Measurements from ENCODE around the gene RCE1.

Gene RCE1

DNA sequence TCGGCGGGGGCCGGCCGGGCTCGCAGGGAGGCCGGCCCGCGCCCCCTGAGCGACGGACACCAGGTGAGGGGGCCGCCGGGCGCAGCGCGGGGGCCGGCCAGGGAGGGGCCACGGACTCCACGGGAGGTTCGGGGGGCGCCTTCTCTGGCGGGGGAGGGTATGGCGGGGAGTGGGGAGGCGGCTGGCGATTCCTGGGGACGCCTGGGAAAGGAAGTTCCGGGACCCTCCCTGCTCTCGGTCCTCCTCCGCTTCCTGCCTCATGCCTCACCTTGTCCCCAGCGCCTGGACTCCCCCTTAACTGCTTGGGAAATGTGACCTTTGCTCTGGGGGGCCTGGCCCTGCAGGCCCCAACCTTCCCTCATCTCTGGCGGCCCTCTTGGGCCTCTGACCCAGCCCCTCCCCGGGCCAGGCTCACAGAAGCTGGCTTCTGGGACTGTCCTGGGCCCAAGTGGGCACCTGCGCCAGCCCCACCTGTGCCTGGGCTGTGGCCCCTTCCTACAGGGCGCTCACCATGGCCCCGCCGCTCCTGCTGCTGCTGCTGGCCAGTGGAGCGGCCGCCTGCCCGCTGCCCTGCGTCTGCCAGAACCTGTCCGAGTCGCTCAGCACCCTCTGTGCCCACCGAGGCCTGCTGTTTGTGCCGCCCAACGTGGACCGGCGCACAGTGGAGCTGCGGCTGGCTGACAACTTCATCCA, 14.1 kb downstream of the RCE1 start:
- H3K27ac ChIP-seq (ENCODE audit: insufficient read depth, low read depth, low read length, poor library complexity, severe bottlenecking): no peak overlapping the region

DNA sequence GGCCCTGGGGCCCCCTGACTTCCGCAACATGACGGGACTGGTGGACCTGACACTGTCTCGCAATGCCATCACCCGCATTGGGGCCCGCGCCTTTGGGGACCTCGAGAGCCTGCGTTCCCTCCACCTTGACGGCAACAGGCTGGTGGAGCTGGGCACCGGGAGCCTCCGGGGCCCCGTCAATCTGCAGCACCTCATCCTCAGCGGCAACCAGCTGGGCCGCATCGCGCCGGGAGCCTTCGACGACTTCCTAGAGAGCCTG, 14.6 kb downstream of the RCE1 start:
- Histone ChIP-seq H3K9me3 (ENCODE audit: control insufficient read depth, low read length) (no peaks in the 10 kb centered on the region), H3K27ac (ENCODE audit: insufficient read depth, low read depth, low read length, poor library complexity, severe bottlenecking) (no peak overlapping the region), H3K4me1 (ENCODE audit: control insufficient read depth, insufficient read depth, low read length) (peaks cover 7% of the 10 kb centered on the region), H3K4me3 (ENCODE audit: insufficient read depth, low read depth, low read length) (peak overlapping the region; percentile 66), H3K36me3 (ENCODE audit: control insufficient read depth, insufficient read depth, low read length) (no peaks in the 10 kb centered on the region), H3K27me3 (ENCODE audit: control insufficient read depth, insufficient read depth, low read length, poor library complexity, severe bottlenecking) (no peaks in the 10 kb centered on the region)
- WGBS, 2 experiments: 93% methylated on average over 19 of the region's 19 CpGs

More for the DNA sequence above, 14.1 kb downstream of the RCE1 start:
- Histone ChIP-seq H3K36me3 (ENCODE audit: control insufficient read depth, insufficient read depth, low read length) (no peaks in the 10 kb centered on the region), H3K4me1 (ENCODE audit: control insufficient read depth, insufficient read depth, low read length) (peaks cover 7% of the 10 kb centered on the region), H3K4me3 (ENCODE audit: insufficient read depth, low read depth, low read length) (peak overlapping the region; percentile 66), H3K27me3 (ENCODE audit: control insufficient read depth, insufficient read depth, low read length, poor library complexity, severe bottlenecking) (no peaks in the 10 kb centered on the region), H3K9me3 (ENCODE audit: control insufficient read depth, low read length) (no peaks in the 10 kb centered on the region)
- 29 to 30% methylated on average over 47 of the region's 47 CpGs for WGBS, 2 experiments

DNA sequence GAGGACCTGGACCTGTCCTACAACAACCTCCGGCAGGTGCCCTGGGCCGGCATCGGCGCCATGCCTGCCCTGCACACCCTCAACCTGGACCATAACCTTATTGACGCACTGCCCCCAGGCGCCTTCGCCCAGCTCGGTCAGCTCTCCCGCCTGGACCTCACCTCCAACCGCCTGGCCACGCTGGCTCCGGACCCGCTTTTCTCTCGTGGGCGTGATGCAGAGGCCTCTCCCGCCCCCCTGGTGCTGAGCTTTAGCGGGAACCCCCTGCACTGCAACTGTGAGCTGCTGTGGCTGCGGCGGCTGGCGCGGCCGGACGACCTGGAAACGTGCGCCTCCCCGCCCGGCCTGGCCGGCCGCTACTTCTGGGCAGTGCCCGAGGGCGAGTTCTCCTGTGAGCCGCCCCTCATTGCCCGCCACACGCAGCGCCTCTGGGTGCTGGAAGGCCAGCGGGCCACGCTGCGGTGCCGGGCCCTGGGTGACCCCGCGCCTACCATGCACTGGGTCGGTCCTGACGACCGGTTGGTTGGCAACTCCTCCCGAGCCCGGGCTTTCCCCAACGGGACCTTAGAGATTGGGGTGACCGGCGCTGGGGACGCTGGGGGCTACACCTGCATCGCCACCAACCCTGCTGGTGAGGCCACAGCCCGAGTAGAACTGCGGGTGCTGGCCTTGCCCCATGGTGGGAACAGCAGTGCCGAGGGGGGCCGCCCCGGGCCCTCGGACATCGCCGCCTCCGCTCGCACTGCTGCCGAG, 15.1 kb downstream of the RCE1 start:
- Histone ChIP-seq H3K27me3 (ENCODE audit: control insufficient read depth, insufficient read depth, low read length, poor library complexity, severe bottlenecking) (no peaks in the 10 kb centered on the region), H3K27ac (ENCODE audit: insufficient read depth, low read depth, low read length, poor library complexity, severe bottlenecking) (no peak overlapping the region), H3K4me3 (ENCODE audit: insufficient read depth, low read depth, low read length) (no peak overlapping the region), H3K36me3 (ENCODE audit: control insufficient read depth, insufficient read depth, low read length) (no peaks in the 10 kb centered on the region), H3K9me3 (ENCODE audit: control insufficient read depth, low read length) (no peaks in the 10 kb centered on the region), H3K4me1 (ENCODE audit: control insufficient read depth, insufficient read depth, low read length) (peaks cover 7% of the 10 kb centered on the region)
- WGBS, 2 experiments: 95% methylated on average over 62 of the region's 62 CpGs

DNA sequence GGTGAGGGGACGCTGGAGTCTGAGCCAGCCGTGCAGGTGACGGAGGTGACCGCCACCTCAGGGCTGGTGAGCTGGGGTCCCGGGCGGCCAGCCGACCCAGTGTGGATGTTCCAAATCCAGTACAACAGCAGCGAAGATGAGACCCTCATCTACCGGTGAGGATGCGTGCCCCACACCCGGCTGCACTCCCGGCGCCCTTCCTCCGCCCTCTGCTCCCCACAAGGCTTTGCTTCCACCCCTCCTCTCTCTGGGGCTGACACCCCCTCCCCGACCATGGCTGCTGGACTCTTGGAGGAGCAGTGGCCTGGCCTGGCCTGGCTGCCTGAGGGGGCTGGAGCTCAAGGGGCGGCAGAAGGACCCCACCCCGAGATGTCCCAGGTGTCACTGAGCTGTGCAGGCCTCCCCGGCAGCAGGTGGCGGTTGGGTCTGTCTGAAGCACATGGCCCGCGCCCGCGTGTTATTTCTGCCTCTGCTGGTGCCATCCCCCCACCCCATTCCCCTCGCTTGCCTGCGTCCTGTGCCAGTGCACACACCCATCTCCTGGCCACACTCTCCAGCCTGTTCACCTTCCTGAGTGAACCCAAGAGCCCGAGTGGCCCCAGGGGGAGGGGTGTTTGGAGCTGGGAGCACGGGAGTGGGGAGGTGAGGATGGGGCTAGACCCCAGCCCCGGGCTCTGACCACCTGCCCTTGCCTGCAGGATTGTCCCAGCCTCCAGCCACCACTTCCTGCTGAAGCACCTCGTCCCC, 15.9 kb downstream of the RCE1 start:
- Histone ChIP-seq H3K4me1 (ENCODE audit: control insufficient read depth, insufficient read depth, low read length) (peaks cover 7% of the 10 kb centered on the region), H3K4me3 (ENCODE audit: insufficient read depth, low read depth, low read length) (no peak overlapping the region), H3K36me3 (ENCODE audit: control insufficient read depth, insufficient read depth, low read length) (no peaks in the 10 kb centered on the region), H3K27me3 (ENCODE audit: control insufficient read depth, insufficient read depth, low read length, poor library complexity, severe bottlenecking) (no peaks in the 10 kb centered on the region), H3K27ac (ENCODE audit: insufficient read depth, low read depth, low read length, poor library complexity, severe bottlenecking) (no peak overlapping the region), H3K9me3 (ENCODE audit: control insufficient read depth, low read length) (no peaks in the 10 kb centered on the region)
- WGBS, 2 experiments: 91 to 93% methylated on average over 29 of the region's 29 CpGs

DNA sequence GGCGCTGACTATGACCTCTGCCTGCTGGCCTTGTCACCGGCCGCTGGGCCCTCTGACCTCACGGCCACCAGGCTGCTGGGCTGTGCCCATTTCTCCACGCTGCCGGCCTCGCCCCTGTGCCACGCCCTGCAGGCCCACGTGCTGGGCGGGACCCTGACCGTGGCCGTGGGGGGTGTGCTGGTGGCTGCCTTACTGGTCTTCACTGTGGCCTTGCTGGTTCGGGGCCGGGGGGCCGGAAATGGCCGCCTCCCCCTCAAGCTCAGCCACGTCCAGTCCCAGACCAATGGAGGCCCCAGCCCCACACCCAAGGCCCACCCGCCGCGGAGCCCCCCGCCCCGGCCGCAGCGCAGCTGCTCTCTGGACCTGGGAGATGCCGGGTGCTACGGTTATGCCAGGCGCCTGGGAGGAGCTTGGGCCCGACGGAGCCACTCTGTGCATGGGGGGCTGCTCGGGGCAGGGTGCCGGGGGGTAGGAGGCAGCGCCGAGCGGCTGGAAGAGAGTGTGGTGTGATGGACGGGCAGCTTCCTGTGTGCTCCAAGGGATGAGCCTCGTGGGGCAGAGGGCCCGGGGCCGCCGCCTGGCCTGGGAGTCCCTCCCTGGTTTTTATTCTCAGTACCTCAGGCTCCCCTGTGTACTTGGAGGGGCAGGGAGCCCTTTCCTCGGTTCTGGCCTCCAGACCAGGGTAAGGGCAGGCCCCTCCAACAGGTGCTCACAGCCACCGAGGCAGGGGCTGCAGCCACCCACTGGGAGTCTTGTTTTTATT, 16.6 kb downstream of the RCE1 start:
- Histone ChIP-seq H3K27me3 (ENCODE audit: control insufficient read depth, insufficient read depth, low read length, poor library complexity, severe bottlenecking) (no peaks in the 10 kb centered on the region), H3K9me3 (ENCODE audit: control insufficient read depth, low read length) (no peaks in the 10 kb centered on the region)
- WGBS, 2 experiments: 94% methylated on average over 41 of the region's 41 CpGs

GRCh38 chr11:66860449-66860831, 17.2 kb downstream of the RCE1 start:
- no peaks in the 10 kb centered on the region for H3K36me3 ChIP-seq (ENCODE audit: control insufficient read depth, insufficient read depth, low read length)
- H3K4me1 ChIP-seq (ENCODE audit: control insufficient read depth, insufficient read depth, low read length): peaks cover 5% of the 10 kb centered on the region
- no peaks in the 10 kb centered on the region for H3K27me3 ChIP-seq (ENCODE audit: control insufficient read depth, insufficient read depth, low read length, poor library complexity, severe bottlenecking)
- no peak overlapping the region for H3K4me3 ChIP-seq (ENCODE audit: insufficient read depth, low read depth, low read length)
- H3K9me3 ChIP-seq (ENCODE audit: control insufficient read depth, low read length): no peaks in the 10 kb centered on the region
- WGBS, 2 experiments: 89 to 90% methylated on average over 18 of the region's 18 CpGs
- H3K27ac ChIP-seq (ENCODE audit: insufficient read depth, low read depth, low read length, poor library complexity, severe bottlenecking): no peak overlapping the region

More for the DNA sequence above, 16.6 kb downstream of the RCE1 start:
- no peak overlapping the region for H3K4me3 ChIP-seq (ENCODE audit: insufficient read depth, low read depth, low read length)
- no peak overlapping the region for H3K27ac ChIP-seq (ENCODE audit: insufficient read depth, low read depth, low read length, poor library complexity, severe bottlenecking)
- no peaks in the 10 kb centered on the region for H3K36me3 ChIP-seq (ENCODE audit: control insufficient read depth, insufficient read depth, low read length)
- peaks cover 7% of the 10 kb centered on the region for H3K4me1 ChIP-seq (ENCODE audit: control insufficient read depth, insufficient read depth, low read length)

- Histone ChIP-seq H3K27ac (ENCODE audit: insufficient read depth, low read depth, low read length, poor library complexity, severe bottlenecking) (no peak overlapping the region), H3K27me3 (ENCODE audit: control insufficient read depth, insufficient read depth, low read length, poor library complexity, severe bottlenecking) (no peaks in the 10 kb centered on the region), H3K36me3 (ENCODE audit: control insufficient read depth, insufficient read depth, low read length) (no peaks in the 10 kb centered on the region), H3K4me3 (ENCODE audit: insufficient read depth, low read depth, low read length) (no peak overlapping the region), H3K9me3 (ENCODE audit: control insufficient read depth, low read length) (no peaks in the 10 kb centered on the region), H3K4me1 (ENCODE audit: control insufficient read depth, insufficient read depth, low read length) (no peaks in the 10 kb centered on the region)
- WGBS, 2 experiments: 95% methylated on average over 32 of the region's 32 CpGs
Measured at GRCh38 chr11:66861038-66861773, 18.0 kb downstream of the RCE1 start.

GRCh38 chr11:66861774-66862558, 18.7 kb downstream of the RCE1 start:
- no peaks in the 10 kb centered on the region for H3K36me3 ChIP-seq (ENCODE audit: control insufficient read depth, insufficient read depth, low read length)
- H3K4me1 ChIP-seq (ENCODE audit: control insufficient read depth, insufficient read depth, low read length): no peaks in the 10 kb centered on the region
- H3K4me3 ChIP-seq (ENCODE audit: insufficient read depth, low read depth, low read length): no peak overlapping the region
- H3K27me3 ChIP-seq (ENCODE audit: control insufficient read depth, insufficient read depth, low read length, poor library complexity, severe bottlenecking): no peaks in the 10 kb centered on the region
- no peak overlapping the region for H3K27ac ChIP-seq (ENCODE audit: insufficient read depth, low read depth, low read length, poor library complexity, severe bottlenecking)
- H3K9me3 ChIP-seq (ENCODE audit: control insufficient read depth, low read length): no peaks in the 10 kb centered on the region
- WGBS, 2 experiments: 92 to 93% methylated on average over 30 of the region's 30 CpGs

DNA sequence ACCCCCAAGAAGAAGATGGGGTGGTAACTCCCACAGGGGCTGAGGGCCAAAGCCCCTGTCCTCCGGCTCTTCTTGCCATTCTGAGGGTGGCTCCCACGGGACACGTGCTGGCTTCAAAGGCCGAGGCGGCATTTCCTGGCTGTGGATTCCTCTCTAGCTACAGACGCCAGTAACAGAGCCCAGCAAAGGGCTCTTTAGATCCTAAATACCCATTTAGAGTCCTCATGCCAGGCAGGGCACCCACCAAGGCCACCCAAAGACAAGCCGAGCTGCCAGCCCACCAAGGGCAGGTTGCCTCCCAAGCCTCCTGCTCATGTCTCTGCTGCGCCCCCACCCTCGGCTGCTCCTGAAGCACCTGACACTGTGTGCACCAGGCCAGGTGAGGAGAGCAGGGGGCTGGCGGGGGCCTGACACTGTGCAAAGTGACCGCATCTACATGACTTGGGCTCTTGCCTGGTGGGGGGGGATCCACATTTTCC, 19.4 kb downstream of the RCE1 start:
- Histone ChIP-seq H3K27ac (ENCODE audit: insufficient read depth, low read depth, low read length, poor library complexity, severe bottlenecking) (no peak overlapping the region), H3K4me1 (ENCODE audit: control insufficient read depth, insufficient read depth, low read length) (no peaks in the 10 kb centered on the region), H3K27me3 (ENCODE audit: control insufficient read depth, insufficient read depth, low read length, poor library complexity, severe bottlenecking) (no peaks in the 10 kb centered on the region), H3K4me3 (ENCODE audit: insufficient read depth, low read depth, low read length) (no peak overlapping the region), H3K9me3 (ENCODE audit: control insufficient read depth, low read length) (no peaks in the 10 kb centered on the region), H3K36me3 (ENCODE audit: control insufficient read depth, insufficient read depth, low read length) (no peaks in the 10 kb centered on the region)
- WGBS, 2 experiments: 92 to 97% methylated on average over 11 of the region's 11 CpGs
